Skeletal muscle satellite cell (primary cell): ENCODE data around the gene SERPINH1.

ENCODE experiments used
- H3K27me3 ChIP-seq: 2 replicates; pipeline ENCODE4 v1.7.0; 2013; ENCODE audit warnings: low read length; ENCODE audit not compliant: control insufficient read depth, insufficient read depth
- H3K36me3 ChIP-seq: 2 replicates; pipeline ENCODE4 v1.7.0; 2013; ENCODE audit warnings: mild to moderate bottlenecking, control low read depth, low read length; ENCODE audit not compliant: insufficient read depth
- H3K4me1 ChIP-seq: 2 replicates; pipeline ENCODE4 v1.7.0; 2013; ENCODE audit warnings: low read length; ENCODE audit not compliant: control insufficient read depth, insufficient read depth
- H3K4me2 ChIP-seq: 2 replicates; pipeline ENCODE4 v1.7.0; 2013; ENCODE audit warnings: mild to moderate bottlenecking, low read length
- H3K4me3 ChIP-seq: 2 replicates; pipeline ENCODE4 v1.7.0; 2013; ENCODE audit warnings: low read length
- H3K9ac ChIP-seq: 2 replicates; pipeline ENCODE4 v1.7.0; 2013; ENCODE audit warnings: mild to moderate bottlenecking, low read depth, low read length, moderate library complexity
- H3K9me3 ChIP-seq: replicated peaks from 2 replicates; pipeline ENCODE4 v1.7.0; 2013; ENCODE audit warnings: mild to moderate bottlenecking, control low read depth, low read length

SERPINH1 gene

GRCh38 chr11:75534259-75535069 lies 27.6 kb upstream of the SERPINH1 start:
- H3K4me3 ChIP-seq: no peak overlapping the region
- H3K36me3 ChIP-seq: no peaks in the 10 kb centered on the region
- peaks cover 5% of the 10 kb centered on the region for H3K4me1 ChIP-seq
- no peak overlapping the region for H3K4me2 ChIP-seq
- H3K9me3 ChIP-seq: no peaks in the 10 kb centered on the region
- peaks cover 11% of the 10 kb centered on the region for H3K27me3 ChIP-seq
- no peak overlapping the region for H3K9ac ChIP-seq

- H3K4me1 ChIP-seq: peaks cover 5% of the 10 kb centered on the region
- H3K9ac ChIP-seq: no peak overlapping the region
- no peaks in the 10 kb centered on the region for H3K36me3 ChIP-seq
- H3K9me3 ChIP-seq: no peaks in the 10 kb centered on the region
- H3K4me3 ChIP-seq: no peak overlapping the region
- H3K4me2 ChIP-seq: no peak overlapping the region
- peaks cover 11% of the 10 kb centered on the region for H3K27me3 ChIP-seq
Observed at GRCh38 chr11:75535071-75535470, 27.0 kb upstream of the SERPINH1 start.

- Histone ChIP-seq H3K9ac (no peak overlapping the region), H3K9me3 (no peaks in the 10 kb centered on the region), H3K4me1 (peaks cover 5% of the 10 kb centered on the region), H3K36me3 (no peaks in the 10 kb centered on the region), H3K4me2 (no peak overlapping the region), H3K27me3 (peaks cover 11% of the 10 kb centered on the region), H3K4me3 (no peak overlapping the region)
Observed at GRCh38 chr11:75536786-75537641, 25.0 kb upstream of the SERPINH1 start.

- Histone ChIP-seq H3K4me1 (peaks cover 5% of the 10 kb centered on the region), H3K9me3 (no peaks in the 10 kb centered on the region), H3K36me3 (no peaks in the 10 kb centered on the region), H3K4me2 (no peak overlapping the region), H3K27me3 (peaks cover 11% of the 10 kb centered on the region), H3K4me3 (no peak overlapping the region), H3K9ac (no peak overlapping the region)
Observed at GRCh38 chr11:75537740-75538139, 24.3 kb upstream of the SERPINH1 start.

GRCh38 chr11:75538150-75538942 lies 23.7 kb upstream of the SERPINH1 start:
- no peaks in the 10 kb centered on the region for H3K9me3 ChIP-seq
- no peak overlapping the region for H3K9ac ChIP-seq
- peaks cover 5% of the 10 kb centered on the region for H3K4me1 ChIP-seq
- H3K4me2 ChIP-seq: no peak overlapping the region
- H3K4me3 ChIP-seq: no peak overlapping the region
- peaks cover 11% of the 10 kb centered on the region for H3K27me3 ChIP-seq
- no peaks in the 10 kb centered on the region for H3K36me3 ChIP-seq

GRCh38 chr11:75539459-75540334 lies 22.4 kb upstream of the SERPINH1 start:
- no peaks in the 10 kb centered on the region for H3K36me3 ChIP-seq
- no peak overlapping the region for H3K4me3 ChIP-seq
- H3K9me3 ChIP-seq: no peaks in the 10 kb centered on the region
- H3K27me3 ChIP-seq: peaks cover 11% of the 10 kb centered on the region
- no peak overlapping the region for H3K4me2 ChIP-seq
- H3K9ac ChIP-seq: no peak overlapping the region
- H3K4me1 ChIP-seq: no peaks in the 10 kb centered on the region

GRCh38 chr11:75541193-75542087 lies 20.6 kb upstream of the SERPINH1 start:
- Histone ChIP-seq H3K4me3 (no peak overlapping the region), H3K36me3 (no peaks in the 10 kb centered on the region), H3K9me3 (no peaks in the 10 kb centered on the region), H3K4me1 (no peaks in the 10 kb centered on the region), H3K27me3 (peaks cover 11% of the 10 kb centered on the region), H3K9ac (no peak overlapping the region), H3K4me2 (no peak overlapping the region)

- Histone ChIP-seq H3K27me3 (peaks cover 11% of the 10 kb centered on the region), H3K4me3 (no peak overlapping the region), H3K9ac (no peak overlapping the region), H3K36me3 (no peaks in the 10 kb centered on the region), H3K4me2 (no peak overlapping the region), H3K4me1 (no peaks in the 10 kb centered on the region), H3K9me3 (no peaks in the 10 kb centered on the region)
Observed at GRCh38 chr11:75542088-75542438, 20.0 kb upstream of the SERPINH1 start.

GRCh38 chr11:75543806-75544205 lies 18.2 kb upstream of the SERPINH1 start:
- Histone ChIP-seq H3K36me3 (no peaks in the 10 kb centered on the region), H3K4me3 (no peak overlapping the region), H3K9ac (no peak overlapping the region), H3K9me3 (no peaks in the 10 kb centered on the region), H3K27me3 (no peaks in the 10 kb centered on the region), H3K4me1 (peaks cover 2% of the 10 kb centered on the region), H3K4me2 (no peak overlapping the region)

- Histone ChIP-seq H3K4me1 (peaks cover 2% of the 10 kb centered on the region), H3K4me2 (no peak overlapping the region), H3K9ac (no peak overlapping the region), H3K36me3 (no peaks in the 10 kb centered on the region), H3K9me3 (no peaks in the 10 kb centered on the region), H3K4me3 (no peak overlapping the region), H3K27me3 (no peaks in the 10 kb centered on the region)
Observed at GRCh38 chr11:75547177-75547576, 14.9 kb upstream of the SERPINH1 start.
